Ascending aorta (tissue), 2 donors: ENCODE data around the gene ELMO1. TPM values are rescaled to one million over a fixed set of nuclear protein-coding genes. Genes with fewer than 3 reads are reported as not detected.
"Not testable (repeated sequence)": the region's sequence is repeated elsewhere in the genome, so short reads cannot be mapped to it uniquely, and the experiment has no call there.

Experiments used
- DNase-seq, 2 donors: peaks; one replicate each; pipeline ENCODE4 v3.0.0-alpha.2; 2019; ENCODE audit warnings: low spot score in 2 of 2
- H3K27ac ChIP-seq, 2 donors: fragments of 200-600 bp; sonication (generic); one replicate each; pipeline ENCODE4 v1.5.1; 2016 to 2017; ENCODE audit warnings: mild to moderate bottlenecking in 1 of 2
- H3K27me3 ChIP-seq: fragments of 200-600 bp; sonication (generic); one replicate; pipeline ENCODE4 v1.5.1; 2017
- H3K36me3 ChIP-seq, 2 donors: fragments of 200-600 bp; sonication (generic); one replicate each; pipeline ENCODE4 v1.5.1; 2016
- H3K4me1 ChIP-seq, 2 donors: fragments of 200-600 bp; sonication (generic); one replicate each; pipeline ENCODE4 v1.5.1; 2016 to 2017; ENCODE audit warnings: mild to moderate bottlenecking in 1 of 2
- H3K4me3 ChIP-seq, 2 donors: fragments of 200-600 bp; sonication (generic); one replicate each; pipeline ENCODE4 v1.5.1; 2016 to 2017; ENCODE audit warnings: mild to moderate bottlenecking in 1 of 2
- H3K9me3 ChIP-seq, 2 donors: fragments of 200-600 bp; sonication (generic); one replicate each; pipeline ENCODE4 v1.5.1; 2016
- CTCF ChIP-seq, 3 experiments: fragments of 200-600 bp in 2 of 3; fragments of 450-650 bp in 1 of 3; sonication (generic) in 2 of 3; IDR thresholded peaks; one replicate each; pipeline ENCODE4 v1.5.1; 2016 to 2019; ENCODE audit warnings: antibody characterized with exemption in 3 of 3, mild to moderate bottlenecking in 1 of 3, moderate library complexity in 1 of 3
- intact Hi-C: fragments of 100-400 bp; cut with DNase I; formaldehyde crosslinking; loops from one replicate; pipeline ENCODE4 v1.15.1; 2023
- total RNA-seq: library from RNA; depleted of rRNA; stranded (reverse); fragments of >200 nt; gene quantifications from one replicate; pipeline ENCODE4 v1.1.0, GENCODE V29; 2016

Gene ELMO1
- total RNA-seq, 1 donor from 2014 or later, result 40.8 TPM

GRCh38 chr7:37141742-37142141 lies 306.9 kb downstream of the ELMO1 start:
- H3K36me3 ChIP-seq, result no peaks in the 10 kb centered on the region
- no peaks in the 10 kb centered on the region for H3K27me3 ChIP-seq
- peaks cover 0 to 21% of the 10 kb centered on the region in 2 donors for H3K9me3 ChIP-seq
- no peak for TF ChIP-seq CTCF (IDR thresholded peaks at IDR 0.05)
- intact Hi-C loops, result no loop called here
- no peak for DNase-seq
- H3K4me3 ChIP-seq, result no peak overlapping the region
- no peak overlapping the region for H3K27ac ChIP-seq
- no peaks in the 10 kb centered on the region for H3K4me1 ChIP-seq

- H3K4me1 ChIP-seq, H3K9me3 ChIP-seq, H3K27me3 ChIP-seq, DNase-seq, H3K27ac ChIP-seq, H3K4me3 ChIP-seq, intact Hi-C loops, H3K36me3 ChIP-seq: not testable (repeated sequence)
These were observed 314.8 kb downstream of the ELMO1 start for GRCh38 chr7:37133902-37134301.

- H3K36me3 ChIP-seq, result peaks cover 0 to 3% of the 10 kb centered on the region in 2 donors
- no peak overlapping the region for H3K27ac ChIP-seq
- H3K4me3 ChIP-seq, result no peak overlapping the region
- H3K4me1 ChIP-seq, result no peaks in the 10 kb centered on the region
- H3K27me3 ChIP-seq, result no peaks in the 10 kb centered on the region
- no peaks in the 10 kb centered on the region for H3K9me3 ChIP-seq
- intact Hi-C loops, result no loop called here
- no peak for DNase-seq
- TF ChIP-seq CTCF (IDR thresholded peaks at IDR 0.05), result no peak
These were observed 316.8 kb downstream of the ELMO1 start for GRCh38 chr7:37131855-37132254.

- Histone ChIP-seq H3K9me3 (no peaks in the 10 kb centered on the region), H3K27ac (no peak overlapping the region), H3K36me3 (peaks cover 0 to 3% of the 10 kb centered on the region in 2 donors), H3K4me1 (no peaks in the 10 kb centered on the region), H3K4me3 (no peak overlapping the region), H3K27me3 (no peaks in the 10 kb centered on the region)
- intact Hi-C loops, result no loop called here
- no peak for TF ChIP-seq CTCF (IDR thresholded peaks at IDR 0.05)
- no peak for DNase-seq
These were observed 319.6 kb downstream of the ELMO1 start for GRCh38 chr7:37129035-37129425.

- Histone ChIP-seq H3K27ac (no peak overlapping the region), H3K36me3 (peaks cover 0 to 3% of the 10 kb centered on the region in 2 donors), H3K4me3 (no peak overlapping the region), H3K9me3 (no peaks in the 10 kb centered on the region), H3K27me3 (no peaks in the 10 kb centered on the region), H3K4me1 (no peaks in the 10 kb centered on the region)
- DNase-seq, result no peak
- TF ChIP-seq CTCF (IDR thresholded peaks at IDR 0.05), result no peak
- intact Hi-C loops, result no loop called here
These were observed 320.2 kb downstream of the ELMO1 start for GRCh38 chr7:37128327-37129034.

GRCh38 chr7:37119296-37119860 lies 329.3 kb downstream of the ELMO1 start:
- Histone ChIP-seq H3K27ac (no peak overlapping the region), H3K36me3 (no peaks in the 10 kb centered on the region), H3K4me3 (no peak overlapping the region), H3K27me3 (no peaks in the 10 kb centered on the region), H3K4me1 (no peaks in the 10 kb centered on the region), H3K9me3 (no peaks in the 10 kb centered on the region)
- DNase-seq, result no peak
- no peak for TF ChIP-seq CTCF (IDR thresholded peaks at IDR 0.05)
- intact Hi-C loops, result no loop called here
